ENCODE data around the gene ROCK2.

DNA sequence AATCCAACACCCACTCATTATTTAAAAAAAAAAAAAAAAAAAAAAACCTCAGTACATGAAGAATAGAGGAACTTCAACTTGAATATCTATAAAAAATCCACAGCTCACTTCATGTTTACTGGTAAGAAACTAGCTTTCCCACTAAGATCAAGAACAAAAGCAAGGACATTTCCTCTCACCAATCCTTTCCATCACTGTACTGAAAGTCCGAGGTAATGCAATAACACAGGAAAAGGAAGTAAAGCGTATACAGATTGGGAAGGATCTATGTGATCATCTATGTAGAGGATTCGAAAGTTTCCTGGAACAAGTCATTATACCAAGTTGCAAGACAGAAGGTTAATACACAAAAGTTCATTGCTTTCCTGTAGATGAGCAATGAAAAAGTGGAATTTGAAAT lies 63.2 kb downstream of the ROCK2 start:
- TF ChIP-seq, protein P1, sequence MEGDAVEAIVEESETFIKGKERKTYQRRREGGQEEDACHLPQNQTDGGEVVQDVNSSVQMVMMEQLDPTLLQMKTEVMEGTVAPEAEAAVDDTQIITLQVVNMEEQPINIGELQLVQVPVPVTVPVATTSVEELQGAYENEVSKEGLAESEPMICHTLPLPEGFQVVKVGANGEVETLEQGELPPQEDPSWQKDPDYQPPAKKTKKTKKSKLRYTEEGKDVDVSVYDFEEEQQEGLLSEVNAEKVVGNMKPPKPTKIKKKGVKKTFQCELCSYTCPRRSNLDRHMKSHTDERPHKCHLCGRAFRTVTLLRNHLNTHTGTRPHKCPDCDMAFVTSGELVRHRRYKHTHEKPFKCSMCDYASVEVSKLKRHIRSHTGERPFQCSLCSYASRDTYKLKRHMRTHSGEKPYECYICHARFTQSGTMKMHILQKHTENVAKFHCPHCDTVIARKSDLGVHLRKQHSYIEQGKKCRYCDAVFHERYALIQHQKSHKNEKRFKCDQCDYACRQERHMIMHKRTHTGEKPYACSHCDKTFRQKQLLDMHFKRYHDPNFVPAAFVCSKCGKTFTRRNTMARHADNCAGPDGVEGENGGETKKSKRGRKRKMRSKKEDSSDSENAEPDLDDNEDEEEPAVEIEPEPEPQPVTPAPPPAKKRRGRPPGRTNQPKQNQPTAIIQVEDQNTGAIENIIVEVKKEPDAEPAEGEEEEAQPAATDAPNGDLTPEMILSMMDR (conservative IDR thresholded peaks at IDR 0.05; ENCODE audit: low read depth, low read length) = no peak
- no peak for TF ChIP-seq EZH2 (IDR thresholded peaks at IDR 0.05; ENCODE audit: borderline replicate concordance, low read depth, low read length, poor library complexity, severe bottlenecking)

Measured in A673 (cell line).